ENCODE results near the gene PTOV1.
A peak's percentile ranks its signal among the peaks of the same experiment; 100 is the strongest.
"Not testable (repeated sequence)": the region's sequence is repeated elsewhere in the genome, so short reads cannot be mapped to it uniquely, and the experiment has no call there.

PTOV1 gene

DNA sequence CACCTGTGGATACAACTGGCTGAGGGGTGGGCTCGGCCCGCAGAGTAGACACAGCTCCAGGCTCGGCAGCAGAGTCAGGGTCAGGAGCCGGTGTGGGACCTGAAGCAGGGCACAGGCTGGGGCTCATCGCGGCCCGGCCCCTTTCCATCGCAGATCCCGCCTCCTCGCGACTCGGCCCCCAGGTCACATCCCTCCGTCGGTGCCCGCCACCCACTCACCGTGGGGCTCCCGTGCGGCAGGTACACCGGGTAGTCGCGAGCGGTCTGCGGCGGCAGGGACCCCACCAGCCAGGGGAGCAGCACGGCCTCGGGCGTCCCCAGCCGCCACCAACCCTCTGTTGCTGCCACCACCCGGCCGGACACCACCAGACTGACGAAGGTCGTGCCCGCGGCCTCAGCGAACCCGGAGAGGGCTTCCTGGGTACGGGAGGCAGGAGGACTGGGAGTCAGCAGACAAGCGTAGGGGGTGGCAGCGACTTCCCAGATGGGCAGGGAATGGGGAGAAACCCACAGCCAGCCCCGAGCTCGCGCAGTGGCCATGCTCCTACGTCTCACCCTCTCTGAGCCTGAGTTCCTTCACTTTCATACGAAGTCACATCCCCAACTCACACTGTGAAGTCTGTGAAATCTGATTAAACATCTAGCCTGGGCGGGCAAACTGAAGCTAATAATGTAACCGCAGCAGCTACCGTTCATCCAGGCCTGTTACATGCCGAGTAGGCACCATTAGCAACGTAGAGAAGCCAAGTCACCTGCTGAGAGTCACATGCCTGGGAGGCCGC, 41.6 kb upstream of the PTOV1 start:
- ATAC-seq (replicated peaks; ENCODE audit: extremely low read depth, poor library complexity, severe bottlenecking) (no peak), DNase-seq (ENCODE audit: low spot score in 2 of 2) (peak; percentile 25 to 29)
- Mint-ChIP-seq H3K4me3 (peak overlapping the region; percentile 84), H3K9me3 (no peaks in the 10 kb centered on the region), H3K27ac (ENCODE audit: low read depth) (peak overlapping the region; percentile 82), H3K27me3 (no peaks in the 10 kb centered on the region), H3K36me3 (ENCODE audit: insufficient read depth) (peaks cover 17% of the 10 kb centered on the region), H3K4me1 (peaks cover 38% of the 10 kb centered on the region)

DNA sequence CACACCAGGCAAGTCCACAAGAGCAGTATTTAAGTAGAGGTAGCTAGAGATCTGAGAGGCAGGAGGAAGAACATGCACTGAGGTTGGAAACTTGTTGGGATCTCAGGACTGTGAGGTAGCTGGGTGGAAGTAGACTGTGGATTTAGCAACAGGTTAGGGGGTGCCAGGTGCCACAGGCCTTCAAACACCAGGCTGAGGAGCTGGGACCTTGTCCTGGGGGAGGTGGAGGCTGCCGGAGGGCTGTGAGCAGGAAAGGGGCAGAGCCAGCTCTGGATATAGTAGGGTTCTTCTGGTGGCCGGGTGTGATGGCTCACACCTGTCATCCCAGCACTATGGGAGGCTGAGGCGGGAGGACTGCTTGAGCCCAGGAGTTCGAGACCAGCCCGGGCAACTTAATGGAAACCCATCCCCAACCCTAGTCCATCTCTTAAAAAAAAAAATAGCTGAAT, 41.0 kb upstream of the PTOV1 start:
- peaks cover 13% of the 10 kb centered on the region for H3K36me3 Mint-ChIP-seq (ENCODE audit: insufficient read depth)
- H3K4me1 Mint-ChIP-seq, result peaks cover 39% of the 10 kb centered on the region
- peak overlapping the region; percentile 84 for H3K4me3 Mint-ChIP-seq
- no peaks in the 10 kb centered on the region for H3K27me3 Mint-ChIP-seq
- no peak for DNase-seq (ENCODE audit: low spot score in 2 of 2)
- no peak overlapping the region for H3K27ac Mint-ChIP-seq (ENCODE audit: low read depth)
- ATAC-seq (replicated peaks; ENCODE audit: extremely low read depth, poor library complexity, severe bottlenecking), result no peak
- no peaks in the 10 kb centered on the region for H3K9me3 Mint-ChIP-seq

DNA sequence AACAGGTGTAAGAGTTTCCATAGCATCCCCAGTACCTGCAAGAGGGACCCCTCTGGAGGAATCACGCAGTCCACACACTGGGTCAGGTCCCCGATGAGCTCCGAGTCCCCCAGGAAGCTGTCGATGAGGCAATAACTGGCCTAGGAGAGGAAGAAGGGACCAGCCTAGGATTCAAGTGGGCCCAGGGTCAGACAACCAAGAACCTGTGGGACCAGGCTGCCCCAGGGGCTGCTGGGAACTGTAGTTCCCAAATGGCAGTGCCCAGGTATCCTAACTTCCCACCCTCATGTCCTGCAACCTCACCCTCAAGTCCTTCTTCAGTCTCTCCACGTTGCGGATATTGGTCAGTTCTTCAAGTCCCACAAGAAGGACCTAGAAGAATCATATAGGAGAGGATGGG, 39.6 kb upstream of the PTOV1 start:
- no peak for ATAC-seq (replicated peaks; ENCODE audit: extremely low read depth, poor library complexity, severe bottlenecking)
- peaks cover 16% of the 10 kb centered on the region for H3K36me3 Mint-ChIP-seq (ENCODE audit: insufficient read depth)
- no peak overlapping the region for H3K27ac Mint-ChIP-seq (ENCODE audit: low read depth)
- peaks cover 39% of the 10 kb centered on the region for H3K4me1 Mint-ChIP-seq
- H3K4me3 Mint-ChIP-seq, result peak overlapping the region; percentile 92
- H3K9me3 Mint-ChIP-seq, result no peaks in the 10 kb centered on the region
- no peak for DNase-seq (ENCODE audit: low spot score in 2 of 2)
- no peaks in the 10 kb centered on the region for H3K27me3 Mint-ChIP-seq

DNA sequence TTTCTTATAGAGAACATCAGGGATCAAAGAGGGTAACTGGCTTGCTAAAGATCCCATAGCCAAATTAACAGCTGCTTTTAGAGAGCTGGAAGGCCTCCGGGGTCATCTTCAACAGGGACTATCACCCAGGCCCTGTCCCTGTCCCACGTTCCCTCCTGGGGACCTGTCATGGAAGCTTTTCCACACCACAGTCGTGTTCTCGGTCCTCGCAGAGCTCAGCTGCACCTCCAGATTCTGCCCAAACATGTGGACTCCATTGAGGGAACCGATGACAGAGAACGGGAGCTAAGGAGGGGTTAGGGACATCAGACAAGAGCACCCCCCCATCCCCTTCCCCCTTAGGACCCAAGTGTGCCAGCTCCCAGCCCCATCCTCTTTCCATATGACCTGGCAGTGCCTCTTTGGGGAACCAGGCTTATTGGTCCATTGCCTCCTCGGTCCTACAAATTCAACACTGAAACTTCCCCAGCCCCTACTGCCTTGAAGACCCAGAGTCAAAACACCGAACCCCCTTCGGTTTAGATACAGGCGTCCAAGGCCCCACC, 38.4 kb upstream of the PTOV1 start:
- H3K36me3 Mint-ChIP-seq (ENCODE audit: insufficient read depth), result peaks cover 21% of the 10 kb centered on the region
- peaks cover 45% of the 10 kb centered on the region for H3K4me1 Mint-ChIP-seq
- ATAC-seq (replicated peaks; ENCODE audit: extremely low read depth, poor library complexity, severe bottlenecking) (no peak), DNase-seq (ENCODE audit: low spot score in 2 of 2) (no peak)
- H3K9me3 Mint-ChIP-seq, result no peaks in the 10 kb centered on the region
- peak overlapping the region; percentile 96 for H3K27ac Mint-ChIP-seq (ENCODE audit: low read depth)
- no peaks in the 10 kb centered on the region for H3K27me3 Mint-ChIP-seq
- H3K4me3 Mint-ChIP-seq, result peak overlapping the region; percentile 92

DNA sequence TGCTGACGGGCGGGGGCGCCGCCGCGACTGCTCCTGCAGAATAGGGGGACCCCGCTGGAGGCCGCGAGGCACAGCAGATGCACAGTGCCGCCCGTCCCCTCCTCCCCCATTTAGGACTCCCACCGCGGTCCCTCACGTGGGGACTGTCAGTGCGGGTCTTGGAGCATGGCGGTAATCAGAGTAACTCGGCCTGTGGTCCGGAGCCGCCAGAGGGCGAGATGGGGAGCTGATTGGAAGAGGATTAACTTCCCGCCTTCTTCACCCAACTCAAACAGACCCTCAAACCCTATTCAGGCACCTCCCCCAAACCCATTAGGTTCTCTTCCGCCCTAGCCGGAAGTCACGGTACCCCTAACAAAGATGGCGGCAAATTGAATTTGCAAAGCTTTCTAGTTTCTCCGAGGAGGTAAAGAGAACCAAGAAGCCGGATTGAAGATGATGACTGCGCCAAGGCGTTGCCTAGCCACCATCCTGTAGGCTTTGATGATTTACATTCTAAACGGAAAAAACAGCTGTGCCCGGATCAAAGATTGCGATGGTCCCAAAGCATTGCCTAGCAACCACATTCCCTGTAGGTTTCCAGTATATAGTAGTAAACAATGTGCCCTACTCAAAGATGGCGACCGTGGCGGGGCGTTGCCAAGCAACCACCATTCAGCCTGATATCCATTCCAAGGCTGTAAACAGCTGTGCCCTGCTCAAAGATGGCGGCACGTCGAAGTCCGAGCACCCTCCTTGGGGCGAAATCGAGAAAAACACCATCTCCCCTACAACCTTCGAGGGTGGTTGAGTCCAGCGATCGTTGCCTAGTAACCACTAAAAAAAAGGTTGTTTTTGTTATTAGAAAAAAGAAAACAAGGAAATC, 37.7 kb upstream of the PTOV1 start, which contains the start of gene FUZ:
TSS of gene FUZ (minus strand) at position 296 of the 865 bp plus-strand sequence. CDS start at position 110, 186 bp downstream.
- Mint-ChIP-seq H3K4me3 (peak within 1 kb of the TSS; percentile 92), H3K27me3 (no peaks in the 10 kb centered on the region), H3K9me3 (no peaks in the 10 kb centered on the region), H3K4me1 (peaks cover 52% of the 10 kb centered on the region), H3K27ac (ENCODE audit: low read depth) (peak within 1 kb of the TSS; percentile 96), H3K36me3 (ENCODE audit: insufficient read depth) (peaks cover 28% of the 10 kb centered on the region)
- peak; percentile 65 for ATAC-seq (replicated peaks; ENCODE audit: extremely low read depth, poor library complexity, severe bottlenecking)
- DNase-seq (ENCODE audit: low spot score in 2 of 2), result peak; percentile 81 to 92

DNA sequence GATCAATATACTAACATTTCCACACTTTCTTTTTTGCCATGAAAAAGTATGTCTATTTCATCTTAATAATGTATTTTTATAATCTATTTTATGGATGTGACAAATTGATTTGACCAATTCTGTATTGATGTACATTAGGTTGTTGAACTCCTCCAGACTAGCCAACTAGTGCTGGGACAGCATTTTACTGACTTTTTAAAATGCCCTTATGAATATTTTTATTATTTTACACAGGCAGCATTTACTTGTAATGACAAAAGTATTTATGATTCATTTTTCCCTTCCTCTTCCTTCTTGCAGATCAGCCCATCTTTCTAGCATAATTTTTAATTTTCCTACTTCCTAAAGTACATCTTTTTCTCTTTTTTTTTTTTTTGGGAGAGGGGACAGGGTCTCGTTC, 36.9 kb upstream of the PTOV1 start:
- H3K9me3 Mint-ChIP-seq, result no peaks in the 10 kb centered on the region
- no peak for ATAC-seq (replicated peaks; ENCODE audit: extremely low read depth, poor library complexity, severe bottlenecking)
- H3K36me3 Mint-ChIP-seq (ENCODE audit: insufficient read depth), result peaks cover 28% of the 10 kb centered on the region
- no peak for DNase-seq (ENCODE audit: low spot score in 2 of 2)
- H3K4me1 Mint-ChIP-seq, result peaks cover 54% of the 10 kb centered on the region
- H3K27ac Mint-ChIP-seq (ENCODE audit: low read depth), result peak overlapping the region; percentile 96
- H3K4me3 Mint-ChIP-seq, result peak overlapping the region; percentile 92
- H3K27me3 Mint-ChIP-seq, result no peaks in the 10 kb centered on the region

DNA sequence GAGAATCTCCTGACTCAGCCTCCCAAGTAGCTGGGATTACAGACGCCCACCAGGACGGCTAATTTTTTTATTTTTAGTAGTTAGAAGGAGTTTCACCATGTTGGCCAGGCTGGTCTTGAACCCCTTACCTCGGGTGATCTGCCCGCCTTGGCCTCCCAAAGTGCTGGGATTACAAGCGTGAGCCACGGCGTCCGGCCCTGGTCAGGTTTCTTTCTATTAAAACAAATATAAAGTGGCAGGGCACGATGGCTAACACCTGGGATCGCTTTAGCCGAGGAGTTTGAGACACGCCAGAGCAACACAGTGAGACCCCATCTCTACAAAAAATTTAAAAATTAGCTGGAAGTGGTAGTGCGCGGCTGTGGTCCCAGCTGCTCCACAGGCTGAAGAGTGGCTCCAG, 34.4 kb upstream of the PTOV1 start:
- H3K9me3 Mint-ChIP-seq, result no peaks in the 10 kb centered on the region
- peaks cover 51% of the 10 kb centered on the region for H3K4me1 Mint-ChIP-seq
- H3K36me3 Mint-ChIP-seq (ENCODE audit: insufficient read depth), result peaks cover 32% of the 10 kb centered on the region
- no peak overlapping the region for H3K4me3 Mint-ChIP-seq
- no peak for ATAC-seq (replicated peaks; ENCODE audit: extremely low read depth, poor library complexity, severe bottlenecking)
- no peaks in the 10 kb centered on the region for H3K27me3 Mint-ChIP-seq
- H3K27ac Mint-ChIP-seq (ENCODE audit: low read depth), result peak overlapping the region; percentile 100
- DNase-seq (ENCODE audit: low spot score in 2 of 2), result no peak

DNA sequence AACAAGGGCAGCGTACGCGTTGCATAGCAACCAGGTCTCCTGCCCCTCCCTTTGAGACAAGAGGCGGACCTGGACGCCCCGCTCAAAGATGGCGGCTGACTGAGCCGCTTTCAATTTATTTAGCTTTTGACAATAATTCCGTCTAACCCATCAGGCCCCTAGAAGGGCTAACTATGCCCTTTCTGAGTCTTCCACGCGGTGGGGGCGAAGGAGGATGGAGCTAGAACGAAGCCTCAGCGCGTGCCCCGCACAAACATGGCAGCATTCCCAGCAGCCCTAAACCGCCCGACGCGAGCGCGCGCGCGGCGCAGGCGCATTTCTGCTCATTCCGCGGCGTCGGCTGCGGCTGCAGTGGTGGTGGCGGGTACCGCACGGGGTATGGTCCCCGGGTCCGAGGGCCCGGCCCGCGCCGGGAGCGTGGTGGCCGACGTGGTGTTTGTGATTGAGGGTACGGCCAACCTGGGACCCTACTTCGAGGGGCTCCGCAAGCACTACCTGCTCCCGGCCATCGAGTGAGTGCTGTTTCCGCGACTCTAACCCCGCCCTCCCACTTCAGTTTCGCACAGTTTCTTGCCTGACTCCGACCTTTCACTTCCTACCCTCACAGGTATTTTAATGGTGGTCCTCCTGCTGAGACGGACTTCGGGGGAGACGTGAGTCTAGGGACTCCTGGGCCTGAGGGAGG, 32.9 kb upstream of the PTOV1 start, which contains the start of gene MED25:
TSS of gene MED25 (plus strand) at position 326 of the 685 bp plus-strand sequence. CDS start at position 379, 53 bp downstream.
- ATAC-seq (replicated peaks; ENCODE audit: extremely low read depth, poor library complexity, severe bottlenecking), result peak; percentile 61
- Mint-ChIP-seq H3K9me3 (no peaks in the 10 kb centered on the region), H3K4me1 (peaks cover 42% of the 10 kb centered on the region), H3K36me3 (ENCODE audit: insufficient read depth) (peaks cover 30% of the 10 kb centered on the region), H3K4me3 (peak within 1 kb of the TSS; percentile 99), H3K27ac (ENCODE audit: low read depth) (peak within 1 kb of the TSS; percentile 100), H3K27me3 (no peaks in the 10 kb centered on the region)
- DNase-seq (ENCODE audit: low spot score in 2 of 2), result peak; percentile 89 to 90

DNA sequence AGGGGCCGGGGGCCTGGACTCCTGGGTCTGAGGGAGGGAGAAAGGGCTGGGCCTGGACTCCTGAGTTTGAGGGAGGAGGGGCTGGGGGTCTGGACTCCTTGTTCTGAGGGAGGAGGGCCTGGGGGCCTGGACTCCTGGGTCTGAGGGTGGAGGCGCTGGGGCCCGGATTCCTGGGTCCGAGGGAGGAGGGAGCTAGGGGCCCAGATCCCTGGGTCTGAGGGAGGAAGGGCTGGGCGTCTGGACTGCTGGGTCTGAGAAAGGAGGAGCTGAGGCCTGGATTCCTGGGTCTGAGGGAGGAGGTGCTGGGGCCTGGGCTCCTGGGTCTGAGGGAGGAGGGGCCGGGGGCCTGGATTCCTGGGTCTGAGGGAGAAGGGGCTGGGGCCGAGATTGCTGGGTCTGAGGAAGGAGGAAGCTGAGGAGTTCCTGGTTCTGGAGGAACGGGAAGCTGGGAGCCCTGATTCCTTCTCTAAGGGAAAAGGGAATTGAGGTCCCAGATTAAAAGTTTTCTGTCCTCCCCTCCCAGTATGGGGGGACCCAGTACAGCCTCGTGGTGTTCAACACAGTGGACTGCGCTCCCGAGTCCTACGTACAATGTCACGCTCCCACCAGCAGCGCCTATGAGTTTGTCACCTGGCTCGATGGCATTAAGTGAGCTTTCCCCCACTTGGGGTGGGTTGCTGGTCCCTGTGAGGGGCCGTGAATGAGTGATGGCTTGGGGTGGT, 32.1 kb upstream of the PTOV1 start:
- H3K4me3 Mint-ChIP-seq, result peak overlapping the region; percentile 99
- peaks cover 38% of the 10 kb centered on the region for H3K4me1 Mint-ChIP-seq
- peak overlapping the region; percentile 100 for H3K27ac Mint-ChIP-seq (ENCODE audit: low read depth)
- peaks cover 30% of the 10 kb centered on the region for H3K36me3 Mint-ChIP-seq (ENCODE audit: insufficient read depth)
- H3K9me3 Mint-ChIP-seq, result no peaks in the 10 kb centered on the region
- H3K27me3 Mint-ChIP-seq, result no peaks in the 10 kb centered on the region
- ATAC-seq (replicated peaks; ENCODE audit: extremely low read depth, poor library complexity, severe bottlenecking) (no peak), DNase-seq (ENCODE audit: low spot score in 2 of 2) (no peak)

DNA sequence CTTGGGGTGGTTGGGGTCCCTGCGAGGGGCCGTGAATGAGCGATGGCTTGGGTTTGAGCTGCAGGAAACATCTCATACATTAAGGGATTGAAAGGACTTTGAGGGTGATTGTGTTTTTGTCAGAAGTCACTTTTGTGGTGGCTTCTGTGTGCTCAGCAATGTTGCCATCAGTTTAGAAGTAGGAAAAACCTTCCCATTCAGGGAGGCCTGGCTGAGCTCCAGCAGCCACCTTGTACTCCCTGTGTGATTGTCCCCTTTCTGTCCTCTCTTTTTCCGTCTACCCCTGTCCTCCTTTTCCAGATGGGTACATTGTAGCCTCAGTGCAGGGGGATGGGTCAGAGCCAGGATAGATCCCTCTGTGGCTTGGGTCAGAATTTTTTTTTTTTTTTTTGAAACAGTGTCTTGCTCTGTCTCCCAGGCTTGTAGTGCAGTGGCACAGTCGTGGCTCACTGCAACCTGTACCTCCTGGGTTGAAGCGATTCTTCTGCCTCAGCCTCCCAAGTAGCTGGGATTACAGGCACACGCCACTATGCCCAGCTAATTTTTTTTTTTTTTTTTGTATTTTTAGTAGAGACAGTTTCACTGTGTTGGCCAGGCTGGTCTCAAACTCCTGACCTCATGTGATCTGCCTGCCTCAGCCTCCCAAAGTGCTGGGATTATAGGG, 31.4 kb upstream of the PTOV1 start:
- Mint-ChIP-seq H3K4me3 (peak overlapping the region; percentile 99), H3K4me1 (peaks cover 32% of the 10 kb centered on the region), H3K27ac (ENCODE audit: low read depth) (peak overlapping the region; percentile 100), H3K36me3 (ENCODE audit: insufficient read depth) (peaks cover 33% of the 10 kb centered on the region)
- not testable (repeated sequence) for DNase-seq (ENCODE audit: low spot score in 2 of 2); ATAC-seq (replicated peaks; ENCODE audit: extremely low read depth, poor library complexity, severe bottlenecking); H3K9me3 Mint-ChIP-seq; H3K27me3 Mint-ChIP-seq

DNA sequence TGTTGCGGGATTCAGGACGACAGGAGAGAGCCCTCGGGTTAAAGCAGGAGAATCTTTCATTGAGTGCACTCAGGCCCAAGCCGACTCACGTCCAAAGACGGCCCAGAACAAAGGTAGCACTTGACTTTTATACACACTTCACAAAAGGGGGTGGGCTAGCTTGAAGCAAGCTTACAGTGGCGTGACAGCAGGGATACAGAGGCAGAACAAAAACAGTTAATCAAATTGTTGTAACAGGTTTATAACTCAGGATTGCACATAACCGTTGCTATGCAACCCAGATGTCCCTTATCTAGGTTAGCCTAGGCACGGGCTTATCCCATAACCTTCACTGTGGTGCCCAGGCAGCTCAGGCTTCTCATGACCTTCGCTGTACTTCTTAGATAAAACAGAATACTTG, 30.8 kb upstream of the PTOV1 start:
- no peak for ATAC-seq (replicated peaks; ENCODE audit: extremely low read depth, poor library complexity, severe bottlenecking)
- no peak overlapping the region for H3K27ac Mint-ChIP-seq (ENCODE audit: low read depth)

More for the DNA sequence above, 30.8 kb upstream of the PTOV1 start:
- Mint-ChIP-seq H3K27me3 (no peaks in the 10 kb centered on the region), H3K4me1 (peaks cover 32% of the 10 kb centered on the region), H3K4me3 (no peak overlapping the region), H3K36me3 (ENCODE audit: insufficient read depth) (peaks cover 36% of the 10 kb centered on the region), H3K9me3 (no peaks in the 10 kb centered on the region)
- DNase-seq (ENCODE audit: low spot score in 2 of 2), result no peak

Data from central memory CD8-positive, alpha-beta T cell (primary cell).